ENCODE data around the gene ROBO2.

DNA sequence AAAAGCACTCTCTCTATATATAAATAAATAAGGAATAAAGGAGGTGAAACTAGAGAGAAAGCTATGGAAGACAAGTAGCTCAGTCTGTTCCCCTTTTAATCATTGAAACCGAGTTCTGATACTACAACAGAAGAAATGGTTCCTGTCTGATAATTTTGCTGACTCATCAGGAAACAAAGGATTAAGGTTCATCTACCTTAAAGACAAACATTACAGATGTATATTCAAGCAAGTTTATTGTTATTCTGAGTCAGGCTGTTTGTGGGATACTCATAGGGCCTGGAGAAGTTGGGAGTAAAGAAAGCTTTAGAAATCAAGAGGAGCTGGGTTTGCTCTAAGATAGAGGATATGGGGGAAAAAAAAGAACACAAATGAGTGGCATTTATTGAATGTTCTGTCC, 566.0 kb downstream of the ROBO2 start:
- TF ChIP-seq, protein P1, sequence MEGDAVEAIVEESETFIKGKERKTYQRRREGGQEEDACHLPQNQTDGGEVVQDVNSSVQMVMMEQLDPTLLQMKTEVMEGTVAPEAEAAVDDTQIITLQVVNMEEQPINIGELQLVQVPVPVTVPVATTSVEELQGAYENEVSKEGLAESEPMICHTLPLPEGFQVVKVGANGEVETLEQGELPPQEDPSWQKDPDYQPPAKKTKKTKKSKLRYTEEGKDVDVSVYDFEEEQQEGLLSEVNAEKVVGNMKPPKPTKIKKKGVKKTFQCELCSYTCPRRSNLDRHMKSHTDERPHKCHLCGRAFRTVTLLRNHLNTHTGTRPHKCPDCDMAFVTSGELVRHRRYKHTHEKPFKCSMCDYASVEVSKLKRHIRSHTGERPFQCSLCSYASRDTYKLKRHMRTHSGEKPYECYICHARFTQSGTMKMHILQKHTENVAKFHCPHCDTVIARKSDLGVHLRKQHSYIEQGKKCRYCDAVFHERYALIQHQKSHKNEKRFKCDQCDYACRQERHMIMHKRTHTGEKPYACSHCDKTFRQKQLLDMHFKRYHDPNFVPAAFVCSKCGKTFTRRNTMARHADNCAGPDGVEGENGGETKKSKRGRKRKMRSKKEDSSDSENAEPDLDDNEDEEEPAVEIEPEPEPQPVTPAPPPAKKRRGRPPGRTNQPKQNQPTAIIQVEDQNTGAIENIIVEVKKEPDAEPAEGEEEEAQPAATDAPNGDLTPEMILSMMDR (IDR thresholded peaks at IDR 0.05): no peak
- no peak for TF ChIP-seq POLR2A (IDR thresholded peaks at IDR 0.05)
- no peak for TF ChIP-seq EP300 (IDR thresholded peaks at IDR 0.05; ENCODE audit: low read depth)
- TF ChIP-seq POLR2AphosphoS5 (IDR thresholded peaks at IDR 0.05): no peak
